ENCODE measurements around the gene PTCHD4.
"Not testable (repeated sequence)": the region's sequence is repeated elsewhere in the genome, so short reads cannot be mapped to it uniquely, and the experiment has no call there.

PTCHD4 gene

GRCh38 chr6:48111143-48111506 is at the start of gene PTCHD4:
Gene PTCHD4, minus strand, starts transcription at chr6:48111197. Its CDS starts 42,240 bp downstream, at chr6:48068957.
- DNase-seq (ENCODE audit: low read depth) = no peak

GRCh38 chr6:48151142-48151541 is 40.1 kb upstream of the PTCHD4 start:
- DNase-seq (ENCODE audit: low read depth) = no peak

- no peak for DNase-seq (ENCODE audit: low read depth)
Measured at GRCh38 chr6:48150701-48151100, 39.7 kb upstream of the PTCHD4 start.

- no peak for DNase-seq (ENCODE audit: low read depth)
Measured at GRCh38 chr6:48147051-48147450, 36.1 kb upstream of the PTCHD4 start.

- DNase-seq (ENCODE audit: low read depth) = no peak
Measured at GRCh38 chr6:48144021-48144420, 33.0 kb upstream of the PTCHD4 start.

GRCh38 chr6:48141975-48142374 is 31.0 kb upstream of the PTCHD4 start:
- no peak for DNase-seq (ENCODE audit: low read depth)

GRCh38 chr6:48139818-48140614 is 29.0 kb upstream of the PTCHD4 start:
- DNase-seq (ENCODE audit: low read depth) = no peak

GRCh38 chr6:48136856-48137255 is 25.9 kb upstream of the PTCHD4 start:
- DNase-seq (ENCODE audit: low read depth) = no peak

- no peak for DNase-seq (ENCODE audit: low read depth)
Measured at GRCh38 chr6:48135323-48136084, 24.5 kb upstream of the PTCHD4 start.

GRCh38 chr6:48134246-48134645 is 23.2 kb upstream of the PTCHD4 start:
- DNase-seq (ENCODE audit: low read depth) = no peak

GRCh38 chr6:48123601-48124000 is 12.6 kb upstream of the PTCHD4 start:
- DNase-seq (ENCODE audit: low read depth) = no peak

- not testable (repeated sequence) for DNase-seq (ENCODE audit: low read depth)
Measured at GRCh38 chr6:48121983-48122749, 11.2 kb upstream of the PTCHD4 start.

GRCh38 chr6:48116699-48117645 is 6.0 kb upstream of the PTCHD4 start:
- DNase-seq (ENCODE audit: low read depth) = no peak

- no peak for DNase-seq (ENCODE audit: low read depth)
Measured at GRCh38 chr6:48113130-48113529, 2.1 kb upstream of the PTCHD4 start.

GRCh38 chr6:48111575-48111974 is 578 bp upstream of the PTCHD4 start:
- DNase-seq (ENCODE audit: low read depth) = no peak

- DNase-seq (ENCODE audit: low read depth) = no peak
Measured at GRCh38 chr6:48110436-48111142, 408 bp downstream of the PTCHD4 start.

- DNase-seq (ENCODE audit: low read depth) = no peak
Measured at GRCh38 chr6:48109944-48110343, 1.1 kb downstream of the PTCHD4 start.

- DNase-seq (ENCODE audit: low read depth) = not testable (repeated sequence)
Measured at GRCh38 chr6:48102476-48103195, 8.4 kb downstream of the PTCHD4 start.

- DNase-seq (ENCODE audit: low read depth) = no peak
Measured at GRCh38 chr6:48101290-48101689, 9.7 kb downstream of the PTCHD4 start.

GRCh38 chr6:48100588-48100895 is 10.5 kb downstream of the PTCHD4 start:
- DNase-seq (ENCODE audit: low read depth) = no peak

Measured in activated gamma-delta T cell treated with anti-CD3 and anti-CD28 coated beads, Interleukin-2, amount 50 U/mL, for 16 hours (primary cell).